SH-SY5Y (cell line): ENCODE measurements around the gene FOXS1.

Experiments
- GATA2 ChIP-seq: IDR thresholded peaks from 2 replicates; pipeline ENCODE4 v1.6.1; 2011; ENCODE audit warnings: mild to moderate bottlenecking, low read depth, low read length
- GATA3 ChIP-seq: IDR thresholded peaks from 2 replicates; pipeline ENCODE4 v1.6.1; 2011; ENCODE audit warnings: low read depth, mild to moderate bottlenecking, low read length, moderate library complexity

DNA sequence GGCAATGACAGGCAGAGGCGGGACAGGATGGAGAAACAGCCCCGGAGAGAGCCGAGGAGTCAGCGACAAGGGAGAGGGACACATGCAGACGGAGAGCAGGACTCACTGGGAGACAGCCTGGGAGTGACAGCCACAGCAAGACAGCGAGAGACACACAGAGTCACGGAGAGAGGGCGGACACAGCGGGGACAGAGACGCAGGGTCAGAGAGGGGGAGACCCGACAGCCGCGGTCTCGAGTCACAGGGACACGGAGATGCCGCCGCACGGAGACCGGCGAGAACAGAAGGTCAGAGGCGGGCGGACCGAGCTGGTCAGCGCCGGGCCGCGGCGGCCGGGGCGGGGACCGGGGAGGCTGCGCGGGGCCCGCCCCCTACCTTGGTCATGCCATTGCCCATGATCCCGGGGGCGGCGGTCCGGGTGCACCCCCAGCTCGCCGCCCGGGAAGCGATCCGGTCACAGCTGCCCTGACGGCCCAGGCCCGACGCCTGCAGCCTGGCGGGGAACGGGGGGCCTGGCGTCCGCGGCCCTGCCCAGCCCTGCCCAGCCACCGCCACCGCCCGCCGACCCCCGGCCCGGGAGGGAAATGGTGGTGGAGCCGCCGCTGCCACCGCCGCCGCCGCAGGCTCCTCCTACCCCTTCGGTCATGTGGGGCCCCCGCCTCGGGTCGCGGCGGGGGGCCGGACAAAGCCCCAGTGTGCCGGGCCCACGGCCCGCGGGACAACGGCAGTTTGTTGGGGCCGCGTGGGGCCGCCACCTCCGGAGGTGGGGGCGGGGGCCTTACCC is 24.7 kb upstream of the FOXS1 start, which contains the start of the genes DUSP15 and TTLL9:
- no peak for TF ChIP-seq GATA2
- no peak for TF ChIP-seq GATA3
